Stimulated activated naive CD8-positive, alpha-beta T cell treated with anti-CD3 and anti-CD28 coated beads, Interleukin-15, amount 100 ng/mL, for 72 hours (primary cell): ENCODE data around the gene COPB2.
"Not testable (repeated sequence)": the region's sequence is repeated elsewhere in the genome, so short reads cannot be mapped to it uniquely, and the experiment has no call there.

Experiments used
- ATAC-seq: fragments of 150-1000 bp; cut with Tn5 transposase; 2 replicates; pipeline ENCODE4 v1.10.0; 2021; ENCODE audit warnings: mild to moderate bottlenecking, moderate library complexity
- DNase-seq, 2 donors: peaks; one replicate each; pipeline ENCODE4 v3.0.0; 2021 to 2022
- H3K27ac Mint-ChIP-seq, 2 donors: one replicate each; pipeline ENCODE4 v1.8.0; 2022; ENCODE audit warnings: mild to moderate bottlenecking in 2 of 2, mixed read lengths in 2 of 2, moderate library complexity in 2 of 2
- H3K27me3 Mint-ChIP-seq: one replicate; pipeline ENCODE4 v1.8.0; 2022; ENCODE audit warnings: mixed read lengths
- H3K4me1 Mint-ChIP-seq: one replicate; pipeline ENCODE4 v1.8.0; 2022; ENCODE audit warnings: mild to moderate bottlenecking, mixed read lengths
- H3K4me3 Mint-ChIP-seq, 2 donors: one replicate each; pipeline ENCODE4 v1.8.0; 2022; ENCODE audit warnings: mild to moderate bottlenecking in 2 of 2, mixed read lengths in 2 of 2, moderate library complexity in 1 of 2
- H3K9me3 Mint-ChIP-seq, 2 donors: one replicate each; pipeline ENCODE4 v1.8.0; 2022; ENCODE audit warnings: mixed read lengths in 2 of 2

Gene COPB2

DNA sequence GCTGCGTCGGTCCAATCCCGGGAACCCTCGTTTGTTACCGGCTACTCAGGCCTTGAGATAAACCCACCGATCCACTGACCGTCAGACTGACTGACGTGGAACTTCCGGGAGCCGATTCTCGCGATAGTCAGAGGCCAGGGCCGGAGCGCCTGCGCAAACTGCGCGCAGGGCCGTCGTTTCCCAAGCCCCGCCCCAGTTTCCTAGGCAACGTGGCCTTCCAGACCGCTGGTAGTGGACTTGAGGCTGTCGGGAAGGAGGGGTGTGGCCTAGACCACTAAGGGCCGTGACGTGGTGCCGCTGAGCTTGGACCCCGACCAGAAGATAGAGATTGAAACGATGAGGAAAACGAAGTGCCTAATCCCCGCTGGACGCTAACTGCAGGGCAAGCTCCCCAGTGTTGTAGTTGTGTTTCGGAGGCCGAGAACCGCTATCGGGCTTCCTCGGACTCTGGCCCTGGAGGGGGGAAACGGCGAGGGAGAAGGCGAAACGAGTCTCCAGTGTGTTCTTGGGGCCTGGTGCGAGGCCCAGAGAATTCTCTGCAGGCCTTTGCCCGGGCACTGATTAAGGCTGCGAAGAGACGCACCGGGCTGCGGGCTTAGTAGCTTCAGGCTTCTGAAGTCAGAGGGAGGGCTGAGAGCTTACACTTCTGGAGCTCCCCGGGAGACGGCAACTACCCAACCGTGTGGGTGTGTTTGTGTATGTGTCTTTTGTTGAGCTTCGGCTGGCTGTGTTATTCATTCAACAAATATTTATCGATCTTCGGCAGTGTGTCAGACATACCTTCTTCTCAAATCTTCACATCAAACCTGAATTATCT, at the start of gene COPB2:
Gene COPB2 (minus strand): TSS at position 96 of the 817 bp plus-strand sequence. CDS start 97 bp downstream, outside the sequence.
- H3K27ac Mint-ChIP-seq: peak within 1 kb of the TSS; percentile 95 to 97
- peak; percentile 92 to 96 for DNase-seq
- no peaks in the 10 kb centered on the region for H3K9me3 Mint-ChIP-seq
- peak; percentile 95 for ATAC-seq
- H3K4me3 Mint-ChIP-seq: peak within 1 kb of the TSS; percentile 86 to 96
- no peaks in the 10 kb centered on the region for H3K27me3 Mint-ChIP-seq
- peaks cover 35% of the 10 kb centered on the region for H3K4me1 Mint-ChIP-seq

DNA sequence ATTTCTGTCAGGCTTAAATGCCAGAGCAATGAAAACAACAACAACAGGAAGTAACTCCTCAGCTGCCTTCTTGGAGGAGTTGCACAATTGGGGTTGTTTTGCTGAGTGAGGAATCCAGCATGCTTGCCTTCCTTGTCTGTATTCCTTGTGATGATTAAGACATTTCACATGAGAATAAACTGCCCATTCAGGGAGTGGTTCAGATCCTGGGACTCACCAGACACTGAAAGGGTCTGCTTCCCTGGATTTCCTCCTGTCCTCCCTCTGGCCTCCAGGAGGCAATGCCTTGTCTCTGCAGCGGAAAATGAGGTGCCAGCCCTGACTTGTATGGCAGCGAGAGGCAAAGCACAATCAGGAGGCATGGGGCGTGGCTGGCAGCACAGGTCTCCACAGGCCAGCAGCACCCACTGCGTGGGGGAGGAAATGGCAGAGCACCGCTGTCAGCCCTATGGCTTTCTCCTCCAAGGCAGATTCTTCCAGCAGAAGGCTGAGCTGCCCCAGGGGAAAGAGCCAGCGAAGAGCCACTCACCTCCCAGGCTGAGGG, 45.4 kb upstream of the COPB2 start:
- DNase-seq (no peak), ATAC-seq (no peak)
- Mint-ChIP-seq H3K27ac (no peak overlapping the region), H3K4me1 (no peaks in the 10 kb centered on the region), H3K27me3 (no peaks in the 10 kb centered on the region), H3K9me3 (no peaks in the 10 kb centered on the region), H3K4me3 (no peak overlapping the region)

DNA sequence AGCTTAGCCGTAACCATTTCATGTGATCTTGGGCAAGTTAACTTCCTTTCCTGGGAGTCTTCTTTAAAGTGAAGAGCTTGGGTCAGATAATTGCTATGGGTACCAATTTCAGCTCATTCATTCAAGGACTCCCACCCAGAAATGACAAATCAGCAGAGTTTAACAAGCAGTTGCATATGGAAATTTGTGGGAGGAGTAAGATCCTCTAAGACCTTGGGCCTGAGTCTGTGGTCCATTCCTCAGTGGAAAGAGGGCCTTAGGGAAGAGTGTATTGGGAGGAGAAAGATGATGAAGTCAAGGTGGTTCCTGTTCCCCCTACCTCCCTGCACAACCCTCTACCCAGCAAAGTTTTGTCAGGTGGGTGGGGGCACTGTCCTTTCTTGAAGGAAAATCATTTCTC, 44.8 kb upstream of the COPB2 start:
- ATAC-seq (no peak), DNase-seq (no peak)
- Mint-ChIP-seq H3K27me3 (no peaks in the 10 kb centered on the region), H3K4me1 (no peaks in the 10 kb centered on the region), H3K4me3 (no peak overlapping the region), H3K9me3 (no peaks in the 10 kb centered on the region), H3K27ac (no peak overlapping the region)

DNA sequence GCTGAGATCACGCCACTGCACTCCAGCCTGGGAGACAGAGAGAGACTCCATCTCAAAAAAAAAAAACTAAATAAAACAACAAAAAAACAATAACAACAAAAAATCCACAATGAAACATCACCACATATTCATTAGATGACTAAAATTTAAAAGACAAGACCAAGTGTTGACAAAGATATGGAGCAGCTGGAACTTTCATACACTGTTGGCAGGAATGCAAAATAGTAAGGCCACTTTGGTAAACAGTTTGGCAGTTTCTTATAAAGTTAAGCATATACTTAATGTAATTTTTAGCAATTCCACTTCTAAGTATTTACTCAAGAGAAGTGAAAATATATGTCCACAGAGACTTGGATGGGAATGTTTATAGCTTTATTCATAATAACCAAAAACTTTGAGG, 43.6 kb upstream of the COPB2 start:
- ATAC-seq (no peak), DNase-seq (no peak)
- no peaks in the 10 kb centered on the region for H3K9me3 Mint-ChIP-seq
- no peak overlapping the region for H3K27ac Mint-ChIP-seq
- no peaks in the 10 kb centered on the region for H3K4me1 Mint-ChIP-seq
- H3K27me3 Mint-ChIP-seq: no peaks in the 10 kb centered on the region
- H3K4me3 Mint-ChIP-seq: no peak overlapping the region

DNA sequence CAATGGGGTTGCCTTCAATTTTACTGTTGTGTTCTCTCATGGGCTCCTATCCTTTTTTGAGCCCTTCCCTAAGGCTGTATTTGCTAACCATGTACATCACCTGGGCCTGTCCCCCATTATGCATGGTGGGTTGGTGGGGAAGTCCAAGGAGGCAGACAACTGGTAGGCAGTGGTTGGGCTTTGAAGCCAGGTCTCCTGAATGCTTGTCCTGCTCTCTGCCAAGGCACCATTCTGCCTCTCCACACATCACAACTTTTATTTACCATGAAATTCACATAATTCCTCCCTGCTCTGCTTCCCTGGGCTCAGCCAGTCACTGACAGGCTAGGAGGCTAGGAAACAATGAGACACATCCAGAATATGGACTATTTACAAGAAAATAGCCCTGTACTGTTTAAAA, 41.0 kb upstream of the COPB2 start:
- H3K27ac Mint-ChIP-seq: no peak overlapping the region
- no peaks in the 10 kb centered on the region for H3K4me1 Mint-ChIP-seq
- H3K27me3 Mint-ChIP-seq: no peaks in the 10 kb centered on the region
- ATAC-seq: no peak
- no peak overlapping the region for H3K4me3 Mint-ChIP-seq
- no peaks in the 10 kb centered on the region for H3K9me3 Mint-ChIP-seq
- DNase-seq: no peak

DNA sequence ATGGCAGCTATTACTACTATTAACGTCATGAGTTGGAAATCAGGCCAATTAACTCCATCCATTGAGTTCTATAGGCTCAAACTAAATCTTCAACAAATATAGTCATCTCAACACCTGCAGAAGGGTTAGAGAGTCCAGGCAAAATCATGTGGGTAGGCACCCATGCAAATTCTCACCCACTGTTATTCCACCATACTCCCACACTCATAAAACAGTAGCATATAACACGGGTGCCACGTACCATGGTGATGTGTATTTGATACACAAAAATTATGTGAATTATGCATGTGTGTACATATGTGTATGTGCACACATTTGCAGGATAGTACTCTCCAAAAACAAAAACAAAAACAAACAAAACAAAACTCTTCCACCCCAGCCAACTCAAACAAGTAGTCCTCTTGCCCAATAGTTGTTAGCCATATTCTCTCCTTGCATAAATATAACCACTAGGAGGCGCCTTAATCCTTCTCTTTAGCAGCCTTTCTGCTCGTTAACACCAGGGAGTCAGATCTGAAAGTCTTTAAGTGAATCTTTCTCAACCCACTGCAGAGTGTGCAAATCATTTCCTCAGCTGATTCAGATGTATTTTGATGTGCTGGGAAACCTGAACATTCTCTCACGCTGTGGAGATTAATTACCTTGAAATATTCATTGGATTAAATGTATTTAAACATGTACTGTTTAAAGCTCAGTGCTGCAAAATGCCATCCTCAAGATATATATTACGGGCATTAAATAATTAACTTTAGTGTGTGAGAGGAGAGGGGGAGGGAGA, 38.0 kb upstream of the COPB2 start:
- H3K27me3 Mint-ChIP-seq: no peaks in the 10 kb centered on the region
- H3K9me3 Mint-ChIP-seq: no peaks in the 10 kb centered on the region
- H3K4me1 Mint-ChIP-seq: no peaks in the 10 kb centered on the region
- no peak overlapping the region for H3K27ac Mint-ChIP-seq
- H3K4me3 Mint-ChIP-seq: no peak overlapping the region
- peak; percentile 79 for ATAC-seq
- DNase-seq: peak in 1 of 2 donors; percentile 9

DNA sequence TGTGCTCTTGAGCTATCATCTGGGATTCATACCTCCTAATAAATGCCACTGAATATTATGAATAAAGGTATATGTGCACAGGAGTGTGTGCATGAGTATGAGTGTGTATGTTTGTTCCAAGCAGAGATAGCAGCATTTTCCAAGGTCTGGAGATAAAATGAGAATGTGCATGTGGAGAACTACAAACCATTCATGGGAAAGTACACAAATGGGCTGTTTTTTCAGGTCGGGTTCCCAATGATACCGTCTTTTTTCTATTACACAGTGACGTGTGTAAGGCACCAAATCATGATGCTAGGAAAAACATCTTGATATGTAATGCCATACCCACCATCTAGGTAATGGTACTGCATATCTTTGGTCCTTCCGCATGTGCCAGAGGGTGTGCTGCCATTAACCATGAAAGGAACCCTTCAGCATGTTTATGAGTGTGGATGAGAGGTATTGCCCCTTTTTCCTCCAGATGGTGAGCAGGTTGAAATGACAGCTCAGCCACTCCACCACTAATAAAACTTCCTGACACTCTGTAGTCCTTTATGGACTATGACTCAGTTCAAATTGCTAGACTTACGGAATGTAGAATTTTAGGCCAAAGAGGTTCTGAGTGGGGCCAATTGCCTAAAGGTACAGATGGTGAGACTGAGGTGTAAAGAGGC, 36.4 kb upstream of the COPB2 start:
- ATAC-seq: no peak
- H3K9me3 Mint-ChIP-seq: no peaks in the 10 kb centered on the region
- H3K4me3 Mint-ChIP-seq: no peak overlapping the region
- no peak overlapping the region for H3K27ac Mint-ChIP-seq
- no peaks in the 10 kb centered on the region for H3K4me1 Mint-ChIP-seq
- DNase-seq: no peak
- H3K27me3 Mint-ChIP-seq: no peaks in the 10 kb centered on the region

DNA sequence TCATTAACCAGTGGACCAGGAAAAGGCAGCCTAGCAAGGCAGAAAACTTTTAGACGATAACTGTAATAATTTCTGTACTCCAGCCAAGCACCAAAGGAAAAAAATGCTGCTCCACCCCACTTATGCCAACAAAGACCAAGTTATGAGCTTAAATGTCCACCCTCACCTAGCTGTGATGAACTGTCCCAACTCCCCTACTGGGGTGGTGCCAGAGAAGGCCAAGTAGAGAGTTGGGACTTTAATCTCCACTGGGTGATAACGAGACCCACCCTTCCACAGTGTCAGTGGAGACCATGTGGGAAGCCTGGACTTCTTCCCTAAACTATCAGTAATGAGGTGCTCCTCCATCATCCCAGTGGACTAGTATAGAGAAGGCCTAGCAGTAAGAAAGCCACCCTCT, 33.8 kb upstream of the COPB2 start:
- DNase-seq (no peak), ATAC-seq (no peak)
- no peaks in the 10 kb centered on the region for H3K27me3 Mint-ChIP-seq
- no peak overlapping the region for H3K27ac Mint-ChIP-seq
- no peaks in the 10 kb centered on the region for H3K4me1 Mint-ChIP-seq
- H3K9me3 Mint-ChIP-seq: peaks cover 0 to 7% of the 10 kb centered on the region in 2 donors
- H3K4me3 Mint-ChIP-seq: no peak overlapping the region

DNA sequence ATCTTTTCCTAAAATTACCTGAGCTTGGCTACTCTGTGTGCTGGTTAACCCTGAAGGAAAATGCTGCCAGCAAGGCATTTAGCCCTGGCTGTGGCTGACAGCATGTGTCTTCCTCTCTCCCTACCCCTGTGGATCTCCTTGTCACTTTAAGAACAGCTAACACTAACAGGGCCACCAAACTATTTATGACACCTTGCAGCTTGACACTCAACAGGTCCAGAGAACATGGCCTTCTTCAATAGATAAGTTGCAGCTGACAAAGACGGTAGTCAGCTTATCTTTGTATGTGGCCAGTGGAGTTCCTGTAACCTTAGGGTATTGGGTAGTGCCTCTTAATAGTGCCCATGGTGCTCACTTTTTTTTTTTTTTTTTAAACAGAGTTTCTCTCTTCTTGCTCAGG, 32.0 kb upstream of the COPB2 start:
- ATAC-seq (no peak), DNase-seq (no peak)
- Mint-ChIP-seq H3K4me3 (no peak overlapping the region), H3K4me1 (no peaks in the 10 kb centered on the region), H3K27me3 (no peaks in the 10 kb centered on the region), H3K9me3 (peaks cover 4 to 17% of the 10 kb centered on the region in 2 donors), H3K27ac (no peak overlapping the region)

DNA sequence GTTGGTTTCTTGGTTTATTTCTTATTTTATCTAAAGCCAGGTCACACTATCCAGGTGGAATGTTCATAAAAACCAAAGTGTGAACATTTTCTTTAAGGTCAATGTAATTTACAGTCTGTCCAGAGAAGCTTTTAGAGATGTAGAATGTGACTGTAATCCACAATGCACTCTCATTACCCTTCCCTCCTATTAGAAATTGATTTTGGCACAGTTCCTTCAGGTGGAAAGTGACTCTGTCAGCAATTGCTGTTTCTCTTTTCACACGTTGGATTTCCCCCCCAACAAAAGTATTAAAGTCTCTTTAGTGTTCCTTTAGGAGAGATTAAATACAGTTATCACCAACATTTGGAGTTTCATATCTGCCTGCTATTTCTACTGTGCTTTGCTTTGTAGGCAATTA, 31.6 kb upstream of the COPB2 start:
- H3K27ac Mint-ChIP-seq: no peak overlapping the region
- H3K27me3 Mint-ChIP-seq: no peaks in the 10 kb centered on the region
- ATAC-seq (no peak), DNase-seq (no peak)
- H3K4me3 Mint-ChIP-seq: no peak overlapping the region
- H3K9me3 Mint-ChIP-seq: peaks cover 7 to 17% of the 10 kb centered on the region in 2 donors
- H3K4me1 Mint-ChIP-seq: no peaks in the 10 kb centered on the region

DNA sequence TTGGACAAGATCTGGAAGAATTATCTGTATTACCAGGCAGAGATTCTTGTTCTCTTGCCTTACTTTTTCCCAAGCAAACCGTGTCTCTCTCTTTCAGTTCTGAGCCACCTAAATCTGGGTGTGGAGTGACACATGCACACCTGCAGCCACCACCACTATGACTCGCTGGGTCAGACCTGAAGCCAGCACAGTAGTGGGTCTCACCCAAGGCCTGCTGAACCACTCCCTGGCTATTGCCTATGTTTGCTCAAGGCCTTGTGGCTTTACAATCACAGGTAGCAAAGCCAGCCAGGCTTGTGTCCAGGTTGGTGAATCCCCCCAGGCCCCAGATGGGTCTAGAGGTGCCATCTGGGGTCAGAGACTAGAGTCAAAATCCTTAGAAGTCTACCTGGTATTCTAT, 28.7 kb upstream of the COPB2 start:
- H3K4me1 Mint-ChIP-seq: no peaks in the 10 kb centered on the region
- peaks cover 28 to 44% of the 10 kb centered on the region in 2 donors for H3K9me3 Mint-ChIP-seq
- H3K27me3 Mint-ChIP-seq: no peaks in the 10 kb centered on the region
- ATAC-seq (no peak), DNase-seq (no peak)
- H3K27ac Mint-ChIP-seq: no peak overlapping the region
- no peak overlapping the region for H3K4me3 Mint-ChIP-seq

DNA sequence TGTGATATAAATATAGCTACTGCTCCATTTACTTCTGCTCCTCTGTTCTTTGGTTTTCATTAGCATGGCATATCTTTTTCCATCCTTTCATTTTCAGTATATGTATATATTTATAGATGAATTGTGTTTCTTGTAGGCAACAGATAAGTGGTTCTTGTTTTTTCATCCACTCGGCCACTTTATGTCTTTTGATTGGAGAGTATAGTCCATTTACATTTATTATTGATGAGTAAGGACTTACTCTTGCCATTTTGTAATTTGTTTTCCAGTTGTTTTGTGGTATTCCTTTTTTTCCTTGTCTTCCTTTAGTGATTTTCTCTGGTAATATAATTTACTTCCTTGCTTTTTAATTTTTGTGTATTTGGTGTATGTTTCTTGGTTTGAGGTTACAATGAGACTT, 26.8 kb upstream of the COPB2 start:
- DNase-seq (no peak), ATAC-seq (no peak)
- H3K4me1 Mint-ChIP-seq: no peaks in the 10 kb centered on the region
- peaks cover 43 to 62% of the 10 kb centered on the region in 2 donors for H3K9me3 Mint-ChIP-seq
- H3K27me3 Mint-ChIP-seq: no peaks in the 10 kb centered on the region
- H3K4me3 Mint-ChIP-seq: no peak overlapping the region
- H3K27ac Mint-ChIP-seq: no peak overlapping the region

DNA sequence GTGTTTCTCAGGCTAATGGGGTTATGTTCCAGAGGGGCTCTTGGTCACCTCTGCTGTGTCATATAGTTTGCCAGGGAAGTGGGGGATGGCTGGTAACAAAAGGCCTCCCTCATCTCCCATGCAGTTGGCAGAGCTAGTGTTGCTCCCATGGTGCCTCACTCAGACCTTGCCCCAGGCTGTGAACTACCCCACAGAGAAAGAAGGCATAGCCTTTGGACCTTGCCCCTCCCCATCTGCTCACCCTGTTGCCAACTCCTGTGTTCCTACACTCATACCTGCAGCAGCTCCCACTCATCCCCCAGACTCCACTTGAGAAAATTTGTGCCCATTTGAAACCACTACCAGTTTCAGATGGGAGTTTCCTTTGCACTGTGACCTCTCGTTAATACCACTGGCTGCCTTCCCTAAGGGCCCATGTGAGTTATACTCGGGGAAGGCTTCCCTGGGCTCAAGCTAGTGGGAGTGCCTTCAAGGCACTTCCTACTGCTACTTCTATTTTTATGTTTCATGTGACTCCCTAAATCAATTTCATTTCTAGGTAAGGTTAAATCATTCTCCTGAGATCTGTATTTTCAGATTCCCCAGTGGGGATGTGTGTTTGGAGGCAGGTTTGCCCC, 25.3 kb upstream of the COPB2 start:
- H3K27ac Mint-ChIP-seq: no peak overlapping the region
- H3K4me3 Mint-ChIP-seq: no peak overlapping the region
- ATAC-seq: no peak
- peaks cover 45 to 65% of the 10 kb centered on the region in 2 donors for H3K9me3 Mint-ChIP-seq
- no peaks in the 10 kb centered on the region for H3K27me3 Mint-ChIP-seq
- DNase-seq: no peak
- H3K4me1 Mint-ChIP-seq: no peaks in the 10 kb centered on the region

DNA sequence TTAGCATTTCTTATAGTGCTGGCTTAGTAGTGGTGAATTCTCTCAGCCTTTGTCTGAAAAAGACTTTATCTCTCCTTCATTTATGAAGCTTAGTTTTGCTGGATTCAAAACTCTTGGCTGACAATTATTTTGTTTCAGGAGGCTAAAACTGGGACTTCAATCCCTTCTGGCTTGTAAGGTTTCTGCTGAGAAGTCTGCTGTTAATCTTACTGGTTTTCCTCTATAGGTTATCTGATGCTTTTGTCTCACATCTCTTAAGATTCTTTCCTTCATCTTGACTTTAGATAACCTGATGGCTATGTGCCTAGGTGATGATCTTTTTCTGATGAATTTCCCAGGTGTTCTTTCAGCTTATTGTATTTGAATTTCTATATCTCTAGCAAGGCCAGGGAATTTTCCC, 23.4 kb upstream of the COPB2 start:
- not testable (repeated sequence) for H3K27ac Mint-ChIP-seq, H3K4me1 Mint-ChIP-seq, DNase-seq, H3K27me3 Mint-ChIP-seq, H3K4me3 Mint-ChIP-seq, ATAC-seq
- H3K9me3 Mint-ChIP-seq: peaks cover 55 to 75% of the 10 kb centered on the region in 2 donors

DNA sequence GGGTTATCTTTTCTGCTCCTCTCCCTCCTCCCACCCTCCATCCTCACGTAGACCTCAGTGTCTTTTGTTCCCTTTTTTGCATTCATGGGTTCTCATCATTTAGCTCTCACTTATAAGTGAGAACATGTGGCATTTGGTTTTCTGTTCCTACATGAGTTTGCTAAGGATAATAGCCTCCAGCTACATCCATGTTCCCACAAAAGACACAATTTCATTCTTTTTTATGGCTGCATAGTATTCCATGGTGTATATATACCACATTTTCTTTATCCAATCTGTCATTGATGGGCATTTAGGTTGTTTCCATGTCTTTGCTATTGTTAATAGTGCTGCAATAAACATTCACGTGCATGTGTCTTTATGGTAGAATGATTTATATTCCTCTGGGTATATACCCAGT, 11.7 kb upstream of the COPB2 start:
- ATAC-seq, H3K4me1 Mint-ChIP-seq, H3K27ac Mint-ChIP-seq, H3K4me3 Mint-ChIP-seq, H3K27me3 Mint-ChIP-seq, DNase-seq: not testable (repeated sequence)
- H3K9me3 Mint-ChIP-seq: peaks cover 23 to 25% of the 10 kb centered on the region in 2 donors
